GM19463 (cell line): ENCODE data around the gene CTU1.

Experiments used
- ATAC-seq: cut with Tn5 transposase; IDR thresholded peaks from one replicate; pipeline ENCODE4 v1.9.1; 2021; ENCODE audit warnings: mild to moderate bottlenecking, moderate library complexity; ENCODE audit not compliant: unreplicated experiment

CTU1 gene

GRCh38 chr19:51107406-51108065, 673 bp downstream of the CTU1 start:
- no peak for ATAC-seq

GRCh38 chr19:51103926-51104341, 4.3 kb downstream of the CTU1 start:
- ATAC-seq = no peak

- no peak for ATAC-seq
Observed at GRCh38 chr19:51102991-51103390, 5.2 kb downstream of the CTU1 start.

GRCh38 chr19:51101171-51101865, 6.9 kb downstream of the CTU1 start:
- ATAC-seq = no peak

GRCh38 chr19:51100601-51101000, 7.6 kb downstream of the CTU1 start:
- ATAC-seq = no peak

- ATAC-seq = no peak
Observed at GRCh38 chr19:51099047-51099382, 9.2 kb downstream of the CTU1 start.

GRCh38 chr19:51098365-51099046, 9.7 kb downstream of the CTU1 start:
- no peak for ATAC-seq

GRCh38 chr19:51097796-51098195, 10.4 kb downstream of the CTU1 start:
- ATAC-seq = no peak

- ATAC-seq = no peak
Observed at GRCh38 chr19:51097166-51097738, 11.0 kb downstream of the CTU1 start.

GRCh38 chr19:51096473-51097165, 11.6 kb downstream of the CTU1 start:
- no peak for ATAC-seq

- ATAC-seq = no peak
Observed at GRCh38 chr19:51094696-51095279, 13.4 kb downstream of the CTU1 start.

- no peak for ATAC-seq
Observed at GRCh38 chr19:51093510-51094345, 14.5 kb downstream of the CTU1 start.

- ATAC-seq = no peak
Observed at GRCh38 chr19:51093101-51093500, 15.1 kb downstream of the CTU1 start.

GRCh38 chr19:51091895-51092873, 16.0 kb downstream of the CTU1 start:
- ATAC-seq = no peak

GRCh38 chr19:51091126-51091525, 17.1 kb downstream of the CTU1 start:
- no peak for ATAC-seq

GRCh38 chr19:51090471-51090870, 17.7 kb downstream of the CTU1 start:
- ATAC-seq = no peak

- no peak for ATAC-seq
Observed at GRCh38 chr19:51089786-51090185, 18.4 kb downstream of the CTU1 start.

- no peak for ATAC-seq
Observed at GRCh38 chr19:51086153-51086850, 21.9 kb downstream of the CTU1 start.
